Fibroblast of skin of right quadriceps (primary cell): ENCODE data around the gene KIF3A.

Source experiments
- DNase-seq: peaks from one replicate; pipeline ENCODE4 v3.0.0-alpha.2; 2013

The KIF3A gene

GRCh38 chr5:132753135-132753987, 16.0 kb upstream of the KIF3A start:
- DNase-seq = no peak

GRCh38 chr5:132752581-132753125, 15.3 kb upstream of the KIF3A start:
- no peak for DNase-seq

- DNase-seq = no peak
Measured at GRCh38 chr5:132751971-132752580, 14.7 kb upstream of the KIF3A start.

- DNase-seq = peak; percentile 74
Measured at GRCh38 chr5:132751444-132751843, 14.1 kb upstream of the KIF3A start.

GRCh38 chr5:132750471-132751230, 13.3 kb upstream of the KIF3A start:
- DNase-seq = no peak

GRCh38 chr5:132749506-132749905, 12.2 kb upstream of the KIF3A start:
- no peak for DNase-seq

GRCh38 chr5:132748522-132749000, 11.2 kb upstream of the KIF3A start:
- DNase-seq = no peak

- DNase-seq = no peak
Measured at GRCh38 chr5:132747616-132748440, 10.5 kb upstream of the KIF3A start.

- no peak for DNase-seq
Measured at GRCh38 chr5:132746954-132747615, 9.7 kb upstream of the KIF3A start, which contains the start of gene CCNI2. TSS of gene CCNI2 (plus strand) at chr5:132747426. CDS start at chr5:132747496, 70 bp downstream.

GRCh38 chr5:132746592-132746953, 9.2 kb upstream of the KIF3A start:
- DNase-seq = no peak

GRCh38 chr5:132744659-132745058, 7.3 kb upstream of the KIF3A start:
- DNase-seq = no peak

- DNase-seq = no peak
Measured at GRCh38 chr5:132742626-132743025, 5.3 kb upstream of the KIF3A start.

GRCh38 chr5:132742158-132742557, 4.8 kb upstream of the KIF3A start:
- no peak for DNase-seq

GRCh38 chr5:132739232-132739631, 1.9 kb upstream of the KIF3A start:
- DNase-seq = no peak

GRCh38 chr5:132737982-132738681, 786 bp upstream of the KIF3A start:
- no peak for DNase-seq

- no peak for DNase-seq
Measured at GRCh38 chr5:132734687-132735086, 2.7 kb downstream of the KIF3A start.

- DNase-seq = no peak
Measured at GRCh38 chr5:132733499-132734148, 3.7 kb downstream of the KIF3A start.

GRCh38 chr5:132729896-132730295, 7.5 kb downstream of the KIF3A start:
- no peak for DNase-seq

- no peak for DNase-seq
Measured at GRCh38 chr5:132725745-132726144, 11.6 kb downstream of the KIF3A start.

GRCh38 chr5:132718544-132719312, 18.6 kb downstream of the KIF3A start:
- DNase-seq = no peak
